Ishikawa (cell line): ENCODE data around the gene ITPRIPL2.

Source experiments
- CEBPB ChIP-seq: IDR thresholded peaks from 2 replicates; pipeline ENCODE4 v1.6.1; 2012
- EGR1 ChIP-seq: IDR thresholded peaks from 2 replicates; pipeline ENCODE4 v1.6.1; 2012
- EP300 ChIP-seq: IDR thresholded peaks from 2 replicates; pipeline ENCODE4 v1.6.1; 2012; ENCODE audit warnings: borderline replicate concordance
- FOXM1 ChIP-seq: IDR thresholded peaks from 2 replicates; pipeline ENCODE4 v1.6.1; 2012; ENCODE audit warnings: low read depth, borderline replicate concordance
- RAD21 ChIP-seq: IDR thresholded peaks from 2 replicates; pipeline ENCODE4 v1.6.1; 2012; ENCODE audit warnings: low read depth
- TAF1 ChIP-seq: IDR thresholded peaks from 2 replicates; pipeline ENCODE4 v1.6.1; 2012; ENCODE audit warnings: low read depth, mild to moderate bottlenecking
- YY1 ChIP-seq: IDR thresholded peaks from 2 replicates; pipeline ENCODE4 v1.6.1; 2012; ENCODE audit warnings: low read depth
- TF ChIP-seq, protein P1 (sequence below): IDR thresholded peaks from 2 replicates; pipeline ENCODE4 v1.6.1; 2012
- TF ChIP-seq, protein P2 (sequence below): IDR thresholded peaks from 2 replicates; pipeline ENCODE4 v1.6.1; 2012; ENCODE audit warnings: low read depth, mild to moderate bottlenecking

DNA sequence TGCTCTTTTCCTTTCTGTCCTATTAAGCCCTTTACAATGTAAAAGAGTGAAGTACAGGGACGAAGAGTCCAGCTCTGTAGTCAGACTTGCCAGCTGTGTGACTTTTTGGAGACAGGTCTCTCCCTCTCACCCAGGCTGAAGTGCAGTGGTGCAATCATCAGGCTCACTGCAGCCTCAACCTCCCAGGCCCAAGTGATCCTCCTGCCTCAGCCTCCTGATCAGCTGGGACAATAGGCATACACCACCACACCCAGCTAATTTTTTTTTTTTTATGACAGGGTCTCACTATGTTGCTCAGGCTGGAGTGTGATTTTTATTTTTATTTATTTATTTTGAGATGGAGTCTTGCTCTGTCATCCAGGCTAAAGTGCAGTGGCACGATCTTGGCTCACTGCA lies 7.1 kb upstream of the ITPRIPL2 start:
- no peak for TF ChIP-seq RAD21
- TF ChIP-seq TAF1, result no peak
- no peak for TF ChIP-seq EGR1
- no peak for TF ChIP-seq EP300
- no peak for TF ChIP-seq CEBPB
- no peak for TF ChIP-seq YY1
- TF ChIP-seq, protein P1, sequence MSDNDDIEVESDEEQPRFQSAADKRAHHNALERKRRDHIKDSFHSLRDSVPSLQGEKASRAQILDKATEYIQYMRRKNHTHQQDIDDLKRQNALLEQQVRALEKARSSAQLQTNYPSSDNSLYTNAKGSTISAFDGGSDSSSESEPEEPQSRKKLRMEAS, result no peak
- TF ChIP-seq, protein P2, sequence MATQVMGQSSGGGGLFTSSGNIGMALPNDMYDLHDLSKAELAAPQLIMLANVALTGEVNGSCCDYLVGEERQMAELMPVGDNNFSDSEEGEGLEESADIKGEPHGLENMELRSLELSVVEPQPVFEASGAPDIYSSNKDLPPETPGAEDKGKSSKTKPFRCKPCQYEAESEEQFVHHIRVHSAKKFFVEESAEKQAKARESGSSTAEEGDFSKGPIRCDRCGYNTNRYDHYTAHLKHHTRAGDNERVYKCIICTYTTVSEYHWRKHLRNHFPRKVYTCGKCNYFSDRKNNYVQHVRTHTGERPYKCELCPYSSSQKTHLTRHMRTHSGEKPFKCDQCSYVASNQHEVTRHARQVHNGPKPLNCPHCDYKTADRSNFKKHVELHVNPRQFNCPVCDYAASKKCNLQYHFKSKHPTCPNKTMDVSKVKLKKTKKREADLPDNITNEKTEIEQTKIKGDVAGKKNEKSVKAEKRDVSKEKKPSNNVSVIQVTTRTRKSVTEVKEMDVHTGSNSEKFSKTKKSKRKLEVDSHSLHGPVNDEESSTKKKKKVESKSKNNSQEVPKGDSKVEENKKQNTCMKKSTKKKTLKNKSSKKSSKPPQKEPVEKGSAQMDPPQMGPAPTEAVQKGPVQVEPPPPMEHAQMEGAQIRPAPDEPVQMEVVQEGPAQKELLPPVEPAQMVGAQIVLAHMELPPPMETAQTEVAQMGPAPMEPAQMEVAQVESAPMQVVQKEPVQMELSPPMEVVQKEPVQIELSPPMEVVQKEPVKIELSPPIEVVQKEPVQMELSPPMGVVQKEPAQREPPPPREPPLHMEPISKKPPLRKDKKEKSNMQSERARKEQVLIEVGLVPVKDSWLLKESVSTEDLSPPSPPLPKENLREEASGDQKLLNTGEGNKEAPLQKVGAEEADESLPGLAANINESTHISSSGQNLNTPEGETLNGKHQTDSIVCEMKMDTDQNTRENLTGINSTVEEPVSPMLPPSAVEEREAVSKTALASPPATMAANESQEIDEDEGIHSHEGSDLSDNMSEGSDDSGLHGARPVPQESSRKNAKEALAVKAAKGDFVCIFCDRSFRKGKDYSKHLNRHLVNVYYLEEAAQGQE, result no peak
- no peak for TF ChIP-seq FOXM1
